Activated naive CD4-positive, alpha-beta T cell (primary cell): ENCODE measurements around the gene RLN3.
"Not testable (repeated sequence)": the region's sequence is repeated elsewhere in the genome, so short reads cannot be mapped to it uniquely, and the experiment has no call there.

Experiments
- DNase-seq, 4 experiments: peaks; one replicate each; lab custom pipeline; 2025; lab: John Stamatoyannopoulos, UW

Gene RLN3

GRCh38 chr19:13995017-13995728 lies 32.8 kb upstream of the RLN3 start:
- DNase-seq = no peak

- no peak for DNase-seq
Measured at GRCh38 chr19:13995878-13996765, 31.8 kb upstream of the RLN3 start.

GRCh38 chr19:13996928-13997630 lies 30.9 kb upstream of the RLN3 start:
- DNase-seq = no peak

GRCh38 chr19:13997631-13997962 lies 30.4 kb upstream of the RLN3 start:
- DNase-seq = no peak

- DNase-seq = no peak
Measured at GRCh38 chr19:13998426-13998825, 29.5 kb upstream of the RLN3 start.

GRCh38 chr19:13999085-13999484 lies 28.9 kb upstream of the RLN3 start:
- no peak for DNase-seq

GRCh38 chr19:14000691-14001375 lies 27.1 kb upstream of the RLN3 start:
- DNase-seq = no peak

GRCh38 chr19:14002571-14003250 lies 25.2 kb upstream of the RLN3 start:
- DNase-seq = no peak

- no peak for DNase-seq
Measured at GRCh38 chr19:14003251-14004055, 24.5 kb upstream of the RLN3 start.

GRCh38 chr19:14004619-14005348 lies 23.2 kb upstream of the RLN3 start:
- no peak for DNase-seq

- peak; percentile 69 to 86 (median 77) for DNase-seq
Measured at GRCh38 chr19:14005349-14006084, 22.4 kb upstream of the RLN3 start.

GRCh38 chr19:14006085-14006765 lies 21.7 kb upstream of the RLN3 start, which contains the start of gene RFX1:
TSS of gene RFX1 (minus strand) at chr19:14006320. CDS start at chr19:13993843, 12,477 bp downstream.
- peak; percentile 98 to 100 (median 99) for DNase-seq

GRCh38 chr19:14006766-14007562 lies 21.0 kb upstream of the RLN3 start:
- DNase-seq = peak in 2 of 4 experiments; percentile 81 to 85

GRCh38 chr19:14012378-14012915 lies 15.5 kb upstream of the RLN3 start:
- no peak for DNase-seq

- DNase-seq = no peak
Measured at GRCh38 chr19:14015524-14016035, 12.4 kb upstream of the RLN3 start.

GRCh38 chr19:14019100-14019499 lies 8.8 kb upstream of the RLN3 start:
- no peak for DNase-seq

GRCh38 chr19:14019739-14020138 lies 8.2 kb upstream of the RLN3 start:
- DNase-seq = not testable (repeated sequence)
